GM21528 (cell line): Measurements from ENCODE around the gene CACNA1C.

ENCODE experiments used
- ATAC-seq: cut with Tn5 transposase; IDR thresholded peaks from one replicate; pipeline ENCODE4 v1.9.1; 2021; ENCODE audit warnings: mild to moderate bottlenecking, moderate library complexity; ENCODE audit not compliant: unreplicated experiment, low FRiP score

CACNA1C gene

GRCh38 chr12:2623472-2623871 is 570.7 kb downstream of the CACNA1C start:
- no peak for ATAC-seq

GRCh38 chr12:2624543-2625288 is 571.9 kb downstream of the CACNA1C start:
- ATAC-seq: no peak

GRCh38 chr12:2625289-2625612 is 572.5 kb downstream of the CACNA1C start:
- ATAC-seq: no peak

- no peak for ATAC-seq
Measured at GRCh38 chr12:2627076-2627834, 574.5 kb downstream of the CACNA1C start.

GRCh38 chr12:2627835-2628191 is 575.0 kb downstream of the CACNA1C start:
- ATAC-seq: no peak

GRCh38 chr12:2628401-2628800 is 575.6 kb downstream of the CACNA1C start:
- no peak for ATAC-seq

- ATAC-seq: no peak
Measured at GRCh38 chr12:2629051-2629450, 576.3 kb downstream of the CACNA1C start.

- ATAC-seq: no peak
Measured at GRCh38 chr12:2631653-2632350, 579.0 kb downstream of the CACNA1C start.

GRCh38 chr12:2633176-2633824 is 580.5 kb downstream of the CACNA1C start:
- ATAC-seq: no peak

- ATAC-seq: no peak
Measured at GRCh38 chr12:2633825-2634200, 581.0 kb downstream of the CACNA1C start.

- no peak for ATAC-seq
Measured at GRCh38 chr12:2634471-2634870, 581.7 kb downstream of the CACNA1C start.

GRCh38 chr12:2636741-2637340 is 584.1 kb downstream of the CACNA1C start:
- ATAC-seq: no peak

GRCh38 chr12:2637371-2637770 is 584.6 kb downstream of the CACNA1C start:
- no peak for ATAC-seq

- ATAC-seq: no peak
Measured at GRCh38 chr12:2638273-2639019, 585.7 kb downstream of the CACNA1C start.

- ATAC-seq: no peak
Measured at GRCh38 chr12:2639020-2639298, 586.2 kb downstream of the CACNA1C start.

- no peak for ATAC-seq
Measured at GRCh38 chr12:2640281-2640680, 587.5 kb downstream of the CACNA1C start.

GRCh38 chr12:2640709-2641108 is 587.9 kb downstream of the CACNA1C start:
- no peak for ATAC-seq

GRCh38 chr12:2641207-2641606 is 588.4 kb downstream of the CACNA1C start:
- no peak for ATAC-seq

- no peak for ATAC-seq
Measured at GRCh38 chr12:2641761-2642160, 589.0 kb downstream of the CACNA1C start.

GRCh38 chr12:2642176-2642892 is 589.5 kb downstream of the CACNA1C start:
- no peak for ATAC-seq
